ENCODE data around the gene HYKK.
"Not testable (repeated sequence)": the region's sequence is repeated elsewhere in the genome, so short reads cannot be mapped to it uniquely, and the experiment has no call there.

HYKK gene

GRCh38 chr15:78506971-78507830 is at the start of gene HYKK:
Gene HYKK, plus strand, starts transcription at chr15:78507577. Its CDS starts 5,512 bp downstream, at chr15:78513089.
- peak; percentile 83 for DNase-seq

GRCh38 chr15:78460737-78461136 is 46.6 kb upstream of the HYKK start:
- DNase-seq: peak; percentile 10

- DNase-seq: no peak
Measured at GRCh38 chr15:78461171-78461888, 46.0 kb upstream of the HYKK start.

- no peak for DNase-seq
Measured at GRCh38 chr15:78469031-78469430, 38.3 kb upstream of the HYKK start.

- DNase-seq: no peak
Measured at GRCh38 chr15:78477295-78477694, 30.1 kb upstream of the HYKK start.

- no peak for DNase-seq
Measured at GRCh38 chr15:78479650-78480049, 27.7 kb upstream of the HYKK start.

GRCh38 chr15:78481917-78482316 is 25.5 kb upstream of the HYKK start:
- no peak for DNase-seq

GRCh38 chr15:78492872-78493271 is 14.5 kb upstream of the HYKK start:
- no peak for DNase-seq

- no peak for DNase-seq
Measured at GRCh38 chr15:78501857-78502256, 5.5 kb upstream of the HYKK start.

GRCh38 chr15:78502641-78503040 is 4.7 kb upstream of the HYKK start:
- DNase-seq: no peak

GRCh38 chr15:78507831-78508160 is 419 bp downstream of the HYKK start:
- no peak for DNase-seq

- no peak for DNase-seq
Measured at GRCh38 chr15:78508272-78508671, 895 bp downstream of the HYKK start.

GRCh38 chr15:78509726-78510312 is 2.4 kb downstream of the HYKK start:
- DNase-seq: no peak

GRCh38 chr15:78520035-78520434 is 12.7 kb downstream of the HYKK start:
- not testable (repeated sequence) for DNase-seq

- no peak for DNase-seq
Measured at GRCh38 chr15:78524230-78524629, 16.9 kb downstream of the HYKK start.

GRCh38 chr15:78527325-78527724 is 19.9 kb downstream of the HYKK start:
- peak; percentile 13 for DNase-seq

- no peak for DNase-seq
Measured at GRCh38 chr15:78533331-78533730, 26.0 kb downstream of the HYKK start.

- peak; percentile 96 for DNase-seq
Measured at GRCh38 chr15:78536134-78536533, 28.8 kb downstream of the HYKK start.

GRCh38 chr15:78537266-78537905 is 30.0 kb downstream of the HYKK start:
- no peak for DNase-seq

GRCh38 chr15:78538358-78538757 is 31.0 kb downstream of the HYKK start:
- DNase-seq: no peak

GRCh38 chr15:78539464-78540140 is 32.2 kb downstream of the HYKK start:
- peak; percentile 53 for DNase-seq

- peak; percentile 79 for DNase-seq
Measured at GRCh38 chr15:78540141-78540870, 32.9 kb downstream of the HYKK start, which contains the start of gene PSMA4. Gene PSMA4, plus strand, starts transcription at chr15:78540444. Its CDS starts 1,484 bp downstream, at chr15:78541928.
